Activated CD4-positive, alpha-beta memory T cell treated with anti-CD3 and anti-CD28 coated beads for 36 hours (primary cell): Measurements from ENCODE around the gene MMAB. TPM values are rescaled to one million over a fixed set of nuclear protein-coding genes. Genes with fewer than 3 reads are reported as not detected.

Experiments used
- CTCF ChIA-PET: fragments of 350-600 bp; sonication (Branson Sonifier 250); formaldehyde crosslinking; loops from one replicate; lab custom pipeline; 2021; ENCODE audit warnings: antibody characterized with exemption, inconsistent platforms; lab: Charles Lee
- POLR2A ChIA-PET: fragments of 350-600 bp; sonication (Branson Sonifier 250); formaldehyde crosslinking; loops from one replicate; lab custom pipeline; 2021; ENCODE audit warnings: antibody characterized with exemption; lab: Charles Lee
- DNase-seq: peaks from one replicate; pipeline ENCODE4 v3.0.0-alpha.2; 2020
- H3K27ac Mint-ChIP-seq: one replicate; pipeline ENCODE4 v1.8.0; 2021; ENCODE audit warnings: mixed read lengths
- H3K27me3 Mint-ChIP-seq: one replicate; pipeline ENCODE4 v1.8.0; 2021; ENCODE audit warnings: mixed read lengths
- H3K36me3 Mint-ChIP-seq: one replicate; pipeline ENCODE4 v1.8.0; 2021; ENCODE audit warnings: mixed read lengths
- H3K4me1 Mint-ChIP-seq: one replicate; pipeline ENCODE4 v1.8.0; 2021; ENCODE audit warnings: low read depth, mixed read lengths
- H3K4me3 Mint-ChIP-seq: one replicate; pipeline ENCODE4 v1.8.0; 2021; ENCODE audit warnings: mild to moderate bottlenecking, mixed read lengths
- H3K9me3 Mint-ChIP-seq: one replicate; pipeline ENCODE4 v1.8.0; 2021; ENCODE audit warnings: mixed read lengths
- intact Hi-C: fragments of 100-400 bp; cut with micrococcal nuclease; formaldehyde crosslinking; loops from one replicate; pipeline ENCODE4 v1.15.1; 2023
- total RNA-seq, 2 experiments: library from RNA; stranded (reverse); gene quantifications; one replicate each; pipeline ENCODE4 v1.2.3, GENCODE V29; 2021

MMAB gene
- total RNA-seq, 2 experiments from 2014 or later: 42.4 to 48.3 TPM

- H3K9me3 Mint-ChIP-seq: no peaks in the 10 kb centered on the region
- H3K36me3 Mint-ChIP-seq: no peaks in the 10 kb centered on the region
- ChIA-PET CTCF (interaction anchor here (0.6 to 7.2 kb wide), 2 partner anchors 176 to 245 kb away, joined by 3 to 100 read pairs; no protein-coding TSS in a partner anchor), POLR2A (no interaction called here)
- peaks cover 15% of the 10 kb centered on the region for H3K4me1 Mint-ChIP-seq
- DNase-seq: no peak
- no peaks in the 10 kb centered on the region for H3K27me3 Mint-ChIP-seq
- H3K27ac Mint-ChIP-seq: no peak overlapping the region
- intact Hi-C loops: no loop called here
- H3K4me3 Mint-ChIP-seq: no peak overlapping the region
Observed at GRCh38 chr12:109600481-109600880, 27.2 kb upstream of the MMAB start.

- no peaks in the 10 kb centered on the region for H3K36me3 Mint-ChIP-seq
- no peak overlapping the region for H3K4me3 Mint-ChIP-seq
- H3K27ac Mint-ChIP-seq: no peak overlapping the region
- POLR2A ChIA-PET: no interaction called here
- CTCF ChIA-PET: interaction anchor here (0.6 to 7.2 kb wide), 10 partner anchors 13 to 246 kb away, joined by 3 to 100 read pairs (median 8); partner anchors contain the start of genes MMAB and MVK
- peaks cover 28% of the 10 kb centered on the region for H3K4me1 Mint-ChIP-seq
- no peak for DNase-seq
- no peaks in the 10 kb centered on the region for H3K27me3 Mint-ChIP-seq
- H3K9me3 Mint-ChIP-seq: no peaks in the 10 kb centered on the region
- intact Hi-C loops: no loop called here
Observed at GRCh38 chr12:109599087-109599486, 25.8 kb upstream of the MMAB start.

- Mint-ChIP-seq H3K36me3 (no peaks in the 10 kb centered on the region), H3K4me1 (peaks cover 31% of the 10 kb centered on the region), H3K4me3 (no peak overlapping the region), H3K9me3 (no peaks in the 10 kb centered on the region), H3K27me3 (no peaks in the 10 kb centered on the region), H3K27ac (no peak overlapping the region)
- intact Hi-C loops: no loop called here
- no peak for DNase-seq
- ChIA-PET POLR2A (no interaction called here), CTCF (interaction anchor here (0.5 to 7.2 kb wide), 31 partner anchors 9 to 283 kb away, joined by 3 to 100 read pairs (median 4); partner anchors contain the start of genes FAM222A, MMAB and MVK)
Observed at GRCh38 chr12:109598428-109598854, 25.1 kb upstream of the MMAB start.

GRCh38 chr12:109597795-109598427, 24.6 kb upstream of the MMAB start:
- ChIA-PET CTCF (interaction anchor here (0.6 to 7.2 kb wide), 46 partner anchors 8 to 667 kb away, joined by 3 to 100 read pairs (median 4); partner anchors contain the start of genes FAM222A, MMAB and MVK), POLR2A (interaction anchor here (1.2 kb wide), 1 partner anchor 24 kb away, joined by 3 read pairs; the partner anchor contains the start of gene MVK)
- H3K4me3 Mint-ChIP-seq: no peak overlapping the region
- peaks cover 33% of the 10 kb centered on the region for H3K4me1 Mint-ChIP-seq
- no peaks in the 10 kb centered on the region for H3K27me3 Mint-ChIP-seq
- H3K27ac Mint-ChIP-seq: no peak overlapping the region
- intact Hi-C loops: loop anchor here (1.0 kb wide), 1 partner anchor 177 kb away; no protein-coding TSS in a partner anchor
- no peaks in the 10 kb centered on the region for H3K9me3 Mint-ChIP-seq
- DNase-seq: peak; percentile 75
- no peaks in the 10 kb centered on the region for H3K36me3 Mint-ChIP-seq

GRCh38 chr12:109597414-109597794, 24.1 kb upstream of the MMAB start:
- Mint-ChIP-seq H3K36me3 (peaks cover 3% of the 10 kb centered on the region), H3K4me3 (no peak overlapping the region), H3K9me3 (no peaks in the 10 kb centered on the region), H3K27me3 (no peaks in the 10 kb centered on the region), H3K27ac (no peak overlapping the region), H3K4me1 (peaks cover 33% of the 10 kb centered on the region)
- ChIA-PET POLR2A (interaction anchor here (1.2 kb wide), 1 partner anchor 24 kb away, joined by 3 read pairs; the partner anchor contains the start of gene MVK), CTCF (interaction anchor here (0.6 to 7.2 kb wide), 45 partner anchors 9 to 1311 kb away, joined by 3 to 100 read pairs (median 4); partner anchors contain the start of genes FAM222A, MMAB and MVK)
- intact Hi-C loops: loop anchor here (1.0 kb wide), 1 partner anchor 178 kb away; no protein-coding TSS in a partner anchor
- no peak for DNase-seq

GRCh38 chr12:109596418-109597244, 23.3 kb upstream of the MMAB start:
- no peak overlapping the region for H3K4me3 Mint-ChIP-seq
- ChIA-PET POLR2A (interaction anchor here (1.2 kb wide), 1 partner anchor 23 kb away, joined by 3 read pairs; the partner anchor contains the start of gene MVK), CTCF (interaction anchor here (0.6 to 7.2 kb wide), 31 partner anchors 10 to 1312 kb away, joined by 3 to 100 read pairs (median 4); partner anchors contain the start of genes FAM222A, MMAB and MVK)
- H3K9me3 Mint-ChIP-seq: no peaks in the 10 kb centered on the region
- peaks cover 33% of the 10 kb centered on the region for H3K4me1 Mint-ChIP-seq
- intact Hi-C loops: loop anchor here (1.0 kb wide), 1 partner anchor 179 kb away; no protein-coding TSS in a partner anchor
- DNase-seq: peak; percentile 15
- H3K36me3 Mint-ChIP-seq: peaks cover 3% of the 10 kb centered on the region
- no peaks in the 10 kb centered on the region for H3K27me3 Mint-ChIP-seq
- no peak overlapping the region for H3K27ac Mint-ChIP-seq

- no peak overlapping the region for H3K4me3 Mint-ChIP-seq
Observed at GRCh38 chr12:109595321-109595902, 22.1 kb upstream of the MMAB start.

GRCh38 chr12:109594556-109595317, 21.4 kb upstream of the MMAB start:
- H3K4me1 Mint-ChIP-seq: peaks cover 33% of the 10 kb centered on the region
- ChIA-PET CTCF (interaction anchor here (0.7 to 7.2 kb wide), 6 partner anchors 8 to 258 kb away, joined by 3 to 100 read pairs (median 3); no protein-coding TSS in a partner anchor), POLR2A (interaction anchor here (0.8 kb wide), 1 partner anchor 40 kb away, joined by 6 read pairs; no protein-coding TSS in a partner anchor)
- H3K4me3 Mint-ChIP-seq: no peak overlapping the region
- intact Hi-C loops: no loop called here
- H3K9me3 Mint-ChIP-seq: no peaks in the 10 kb centered on the region
- DNase-seq: no peak
- no peak overlapping the region for H3K27ac Mint-ChIP-seq
- no peaks in the 10 kb centered on the region for H3K27me3 Mint-ChIP-seq
- H3K36me3 Mint-ChIP-seq: peaks cover 5% of the 10 kb centered on the region

More at GRCh38 chr12:109595321-109595902, 22.1 kb upstream of the MMAB start:
- DNase-seq: peak; percentile 74
- Mint-ChIP-seq H3K4me1 (peaks cover 33% of the 10 kb centered on the region), H3K9me3 (no peaks in the 10 kb centered on the region), H3K36me3 (peaks cover 3% of the 10 kb centered on the region), H3K27me3 (no peaks in the 10 kb centered on the region), H3K27ac (no peak overlapping the region)
- POLR2A ChIA-PET: interaction anchor here (0.8 kb wide), 1 partner anchor 41 kb away, joined by 6 read pairs; no protein-coding TSS in a partner anchor
- CTCF ChIA-PET: interaction anchor here (0.9 to 7.2 kb wide), 5 partner anchors 15 to 250 kb away, joined by 3 to 100 read pairs (median 4); partner anchors contain the start of genes MMAB and MVK
- intact Hi-C loops: no loop called here

- Mint-ChIP-seq H3K27me3 (no peaks in the 10 kb centered on the region), H3K4me1 (peaks cover 31% of the 10 kb centered on the region), H3K27ac (no peak overlapping the region), H3K9me3 (no peaks in the 10 kb centered on the region), H3K36me3 (peaks cover 14% of the 10 kb centered on the region), H3K4me3 (no peak overlapping the region)
- ChIA-PET POLR2A (no interaction called here), CTCF (interaction anchor here (0.6 to 1.0 kb wide), 2 partner anchors 47 to 74 kb away, joined by 3 read pairs; no protein-coding TSS in a partner anchor)
- intact Hi-C loops: no loop called here
- no peak for DNase-seq
Observed at GRCh38 chr12:109592905-109593272, 19.6 kb upstream of the MMAB start.

- no peak overlapping the region for H3K27ac Mint-ChIP-seq
- peaks cover 18% of the 10 kb centered on the region for H3K36me3 Mint-ChIP-seq
- ChIA-PET POLR2A (no interaction called here), CTCF (no interaction called here)
- H3K9me3 Mint-ChIP-seq: no peaks in the 10 kb centered on the region
- H3K27me3 Mint-ChIP-seq: no peaks in the 10 kb centered on the region
- H3K4me1 Mint-ChIP-seq: peaks cover 26% of the 10 kb centered on the region
- DNase-seq: no peak
- intact Hi-C loops: no loop called here
- H3K4me3 Mint-ChIP-seq: no peak overlapping the region
Observed at GRCh38 chr12:109592195-109592904, 19.0 kb upstream of the MMAB start.
